DOHH2 (cell line): ENCODE data around the gene SLC6A2.

Source experiments
- EZH2phosphoT487 ChIP-seq: fragments of 200-600 bp; sonication (generic); IDR thresholded peaks from 2 replicates; pipeline ENCODE4 v1.6.1; 2017; ENCODE audit warnings: borderline replicate concordance, mild to moderate bottlenecking, antibody characterized with exemption, low read length, moderate library complexity, mixed read lengths
- TF ChIP-seq, protein P1 (sequence below): fragments of 200-600 bp; sonication (generic); IDR thresholded peaks from one replicate; pipeline ENCODE4 v1.5.1; 2014; ENCODE audit warnings: antibody characterized with exemption, mild to moderate bottlenecking, low read depth, low read length; ENCODE audit not compliant: poor library complexity, severe bottlenecking

DNA sequence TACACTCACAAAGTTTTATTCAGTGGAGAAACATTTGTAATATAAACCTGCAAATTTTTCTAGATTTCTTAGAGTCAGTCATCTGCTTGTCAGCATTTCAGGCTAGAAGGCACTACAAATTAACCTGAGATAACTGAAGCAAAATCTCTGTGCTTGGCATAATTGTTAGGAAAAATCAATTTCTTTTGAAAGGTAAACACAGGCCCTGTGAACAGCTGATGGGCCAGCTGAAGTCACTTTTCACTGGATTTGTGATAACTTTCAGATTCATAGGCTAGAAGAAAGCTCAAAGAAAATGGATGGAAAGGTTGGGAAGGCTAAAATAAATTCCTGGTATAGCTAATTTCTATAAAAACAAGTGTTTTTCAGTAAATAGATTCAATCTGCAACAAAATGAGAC lies 34.0 kb upstream of the SLC6A2 start:
- TF ChIP-seq, protein P1, sequence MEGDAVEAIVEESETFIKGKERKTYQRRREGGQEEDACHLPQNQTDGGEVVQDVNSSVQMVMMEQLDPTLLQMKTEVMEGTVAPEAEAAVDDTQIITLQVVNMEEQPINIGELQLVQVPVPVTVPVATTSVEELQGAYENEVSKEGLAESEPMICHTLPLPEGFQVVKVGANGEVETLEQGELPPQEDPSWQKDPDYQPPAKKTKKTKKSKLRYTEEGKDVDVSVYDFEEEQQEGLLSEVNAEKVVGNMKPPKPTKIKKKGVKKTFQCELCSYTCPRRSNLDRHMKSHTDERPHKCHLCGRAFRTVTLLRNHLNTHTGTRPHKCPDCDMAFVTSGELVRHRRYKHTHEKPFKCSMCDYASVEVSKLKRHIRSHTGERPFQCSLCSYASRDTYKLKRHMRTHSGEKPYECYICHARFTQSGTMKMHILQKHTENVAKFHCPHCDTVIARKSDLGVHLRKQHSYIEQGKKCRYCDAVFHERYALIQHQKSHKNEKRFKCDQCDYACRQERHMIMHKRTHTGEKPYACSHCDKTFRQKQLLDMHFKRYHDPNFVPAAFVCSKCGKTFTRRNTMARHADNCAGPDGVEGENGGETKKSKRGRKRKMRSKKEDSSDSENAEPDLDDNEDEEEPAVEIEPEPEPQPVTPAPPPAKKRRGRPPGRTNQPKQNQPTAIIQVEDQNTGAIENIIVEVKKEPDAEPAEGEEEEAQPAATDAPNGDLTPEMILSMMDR = no peak
- TF ChIP-seq EZH2phosphoT487 = no peak
